Right atrium auricular region (tissue), 2 donors: ENCODE measurements around the gene ZNF775. TPM values are rescaled to one million over a fixed set of nuclear protein-coding genes. Genes with fewer than 3 reads are reported as not detected.

Experiments used
- DNase-seq: peaks from one replicate; pipeline ENCODE4 v3.0.0-alpha.2; 2019; ENCODE audit warnings: low spot score
- H3K27ac ChIP-seq, 2 donors: fragments of 200-600 bp; sonication (generic); 1 replicate in 1 of 2; 2 replicates in 1 of 2; pipeline ENCODE4 v1.5.1; 2016 to 2019
- H3K27me3 ChIP-seq, 2 donors: fragments of 200-600 bp; sonication (generic); one replicate each; pipeline versions ENCODE4 v1.5.1 to v1.6.0; 2017 to 2019
- H3K36me3 ChIP-seq: fragments of 200-600 bp; sonication (generic); one replicate; pipeline ENCODE4 v1.5.1; 2016
- H3K4me1 ChIP-seq, 2 donors: fragments of 200-600 bp; sonication (generic); one replicate each; pipeline versions ENCODE4 v1.5.1 to v1.6.0; 2017 to 2019
- H3K4me3 ChIP-seq, 2 donors: fragments of 200-600 bp; sonication (generic); 1 replicate in 1 of 2; 2 replicates in 1 of 2; pipeline ENCODE4 v1.5.1; 2017 to 2019; ENCODE audit warnings: mild to moderate bottlenecking in 1 of 2, moderate library complexity in 1 of 2
- H3K9me3 ChIP-seq, 2 donors: fragments of 200-600 bp; sonication (generic); one replicate each; pipeline ENCODE4 v1.5.1; 2019
- CTCF ChIP-seq, 2 donors: fragments of 200-600 bp; sonication (generic); IDR thresholded peaks; one replicate each; pipeline ENCODE4 v1.5.1; 2019; ENCODE audit warnings: antibody characterized with exemption in 2 of 2
- total RNA-seq, 2 donors: library from RNA; depleted of rRNA; stranded (reverse); fragments of >200 nt; gene quantifications; one replicate each; pipeline ENCODE4 v1.1.0, GENCODE V29; 2016

The ZNF775 gene
- total RNA-seq, 2 donors from 2014 or later, result 4.1 to 6.2 TPM

GRCh38 chr7:150400008-150400787 lies 21.1 kb downstream of the ZNF775 start:
- Histone ChIP-seq H3K36me3 (peaks cover 10% of the 10 kb centered on the region), H3K27me3 (no peaks in the 10 kb centered on the region)
- DNase-seq, result no peak

GRCh38 chr7:150400788-150401423 lies 21.8 kb downstream of the ZNF775 start:
- no peaks in the 10 kb centered on the region for H3K9me3 ChIP-seq
- H3K36me3 ChIP-seq, result peaks cover 10% of the 10 kb centered on the region
- H3K27me3 ChIP-seq, result no peaks in the 10 kb centered on the region
- no peak for TF ChIP-seq CTCF (IDR thresholded peaks at IDR 0.05)
- DNase-seq, result no peak
- peaks cover 0 to 29% of the 10 kb centered on the region in 2 donors for H3K4me1 ChIP-seq
- H3K4me3 ChIP-seq, result no peak overlapping the region
- H3K27ac ChIP-seq, result no peak overlapping the region

More at GRCh38 chr7:150400008-150400787, 21.1 kb downstream of the ZNF775 start:
- no peak for TF ChIP-seq CTCF (IDR thresholded peaks at IDR 0.05)
- Histone ChIP-seq H3K4me3 (no peak overlapping the region), H3K27ac (no peak overlapping the region), H3K9me3 (no peaks in the 10 kb centered on the region), H3K4me1 (peaks cover 0 to 26% of the 10 kb centered on the region in 2 donors)

GRCh38 chr7:150401424-150401790 lies 22.3 kb downstream of the ZNF775 start:
- no peaks in the 10 kb centered on the region for H3K27me3 ChIP-seq
- peaks cover 0 to 34% of the 10 kb centered on the region in 2 donors for H3K4me1 ChIP-seq
- no peak overlapping the region for H3K4me3 ChIP-seq
- H3K36me3 ChIP-seq, result peaks cover 9% of the 10 kb centered on the region
- DNase-seq, result no peak
- TF ChIP-seq CTCF (IDR thresholded peaks at IDR 0.05), result no peak
- no peak overlapping the region for H3K27ac ChIP-seq
- no peaks in the 10 kb centered on the region for H3K9me3 ChIP-seq

- peaks cover 0 to 41% of the 10 kb centered on the region in 2 donors for H3K4me1 ChIP-seq
- no peak for TF ChIP-seq CTCF (IDR thresholded peaks at IDR 0.05)
- DNase-seq, result no peak
Measured at GRCh38 chr7:150401861-150402631, 22.9 kb downstream of the ZNF775 start.

GRCh38 chr7:150402671-150403321 lies 23.7 kb downstream of the ZNF775 start:
- Histone ChIP-seq H3K4me3 (no peak overlapping the region), H3K27me3 (no peaks in the 10 kb centered on the region), H3K27ac (no peak overlapping the region), H3K4me1 (peaks cover 0 to 43% of the 10 kb centered on the region in 2 donors), H3K36me3 (peaks cover 3% of the 10 kb centered on the region), H3K9me3 (no peaks in the 10 kb centered on the region)
- TF ChIP-seq CTCF (IDR thresholded peaks at IDR 0.05), result no peak
- no peak for DNase-seq

More at GRCh38 chr7:150401861-150402631, 22.9 kb downstream of the ZNF775 start:
- no peaks in the 10 kb centered on the region for H3K27me3 ChIP-seq
- H3K36me3 ChIP-seq, result peaks cover 5% of the 10 kb centered on the region
- H3K9me3 ChIP-seq, result no peaks in the 10 kb centered on the region
- no peak overlapping the region for H3K27ac ChIP-seq
- H3K4me3 ChIP-seq, result no peak overlapping the region
